GM19025 (cell line): ENCODE results near the gene MAPK1IP1L.

Source experiments
- ATAC-seq: cut with Tn5 transposase; IDR thresholded peaks from one replicate; pipeline ENCODE4 v1.9.1; 2021; ENCODE audit warnings: mild to moderate bottlenecking, low read depth, moderate library complexity; ENCODE audit not compliant: unreplicated experiment

The MAPK1IP1L gene

GRCh38 chr14:55092341-55092740, 40.9 kb downstream of the MAPK1IP1L start:
- ATAC-seq = no peak

- no peak for ATAC-seq
These were observed 43.1 kb downstream of the MAPK1IP1L start for GRCh38 chr14:55094292-55095157.

- peak; percentile 65 for ATAC-seq
These were observed 46.6 kb downstream of the MAPK1IP1L start for GRCh38 chr14:55097881-55098560.

GRCh38 chr14:55098561-55098898, 47.1 kb downstream of the MAPK1IP1L start:
- ATAC-seq = no peak

- ATAC-seq = no peak
These were observed 48.3 kb downstream of the MAPK1IP1L start for GRCh38 chr14:55099756-55100155.

GRCh38 chr14:55101698-55102097, 50.3 kb downstream of the MAPK1IP1L start:
- no peak for ATAC-seq

- peak; percentile 68 for ATAC-seq
These were observed 50.7 kb downstream of the MAPK1IP1L start for GRCh38 chr14:55102141-55102621.

GRCh38 chr14:55103005-55103640, 51.7 kb downstream of the MAPK1IP1L start:
- peak; percentile 32 for ATAC-seq

- ATAC-seq = no peak
These were observed 52.8 kb downstream of the MAPK1IP1L start for GRCh38 chr14:55103971-55104954.

GRCh38 chr14:55105991-55106390, 54.5 kb downstream of the MAPK1IP1L start:
- ATAC-seq = no peak

GRCh38 chr14:55107766-55108554, 56.5 kb downstream of the MAPK1IP1L start:
- no peak for ATAC-seq

- no peak for ATAC-seq
These were observed 58.4 kb downstream of the MAPK1IP1L start for GRCh38 chr14:55109836-55110235.

GRCh38 chr14:55111122-55111708, 59.8 kb downstream of the MAPK1IP1L start:
- no peak for ATAC-seq

GRCh38 chr14:55114720-55115119, 63.3 kb downstream of the MAPK1IP1L start:
- no peak for ATAC-seq

GRCh38 chr14:55115460-55115859, 64.0 kb downstream of the MAPK1IP1L start:
- no peak for ATAC-seq

- ATAC-seq = no peak
These were observed 64.4 kb downstream of the MAPK1IP1L start for GRCh38 chr14:55115861-55116245.

GRCh38 chr14:55116246-55117030, 65.0 kb downstream of the MAPK1IP1L start:
- ATAC-seq = no peak

GRCh38 chr14:55117803-55118441, 66.5 kb downstream of the MAPK1IP1L start:
- no peak for ATAC-seq
